Liver (tissue), 3 donors: Measurements from ENCODE around the gene BMP6.

Experiments
- ATF3 ChIP-seq: IDR thresholded peaks from 2 replicates; pipeline ENCODE4 v1.6.1; 2016; ENCODE audit warnings: antibody characterized with exemption
- EGR1 ChIP-seq, 2 donors: IDR thresholded peaks; 2 replicates each; pipeline ENCODE4 v1.6.1; 2016 to 2018; ENCODE audit warnings: antibody characterized with exemption in 2 of 2, low read depth in 2 of 2
- GABPA ChIP-seq, 2 donors: IDR thresholded peaks in 1 of 2; conservative IDR thresholded peaks in 1 of 2; 2 replicates each; pipeline ENCODE4 v1.6.1; 2016; ENCODE audit warnings: antibody characterized with exemption in 2 of 2, mild to moderate bottlenecking in 1 of 2, moderate library complexity in 1 of 2
- REST ChIP-seq: IDR thresholded peaks from 2 replicates; pipeline ENCODE4 v1.6.1; 2016; ENCODE audit warnings: antibody characterized with exemption, mild to moderate bottlenecking
- RXRA ChIP-seq, 2 donors: IDR thresholded peaks; 2 replicates each; pipeline ENCODE4 v1.6.1; 2017 to 2018; ENCODE audit warnings: antibody characterized with exemption in 2 of 2, mild to moderate bottlenecking in 1 of 2
- TF ChIP-seq, protein P1 (sequence below): fragments of 150-350 bp; IDR thresholded peaks from 2 replicates; pipeline ENCODE4 v1.5.1; 2017; ENCODE audit warnings: improper control_type of control experiment, low read depth, low read length; ENCODE audit not compliant: missing input control
- donor health status: healthy.
- donor health status: healthy.

- TF ChIP-seq, protein P1, sequence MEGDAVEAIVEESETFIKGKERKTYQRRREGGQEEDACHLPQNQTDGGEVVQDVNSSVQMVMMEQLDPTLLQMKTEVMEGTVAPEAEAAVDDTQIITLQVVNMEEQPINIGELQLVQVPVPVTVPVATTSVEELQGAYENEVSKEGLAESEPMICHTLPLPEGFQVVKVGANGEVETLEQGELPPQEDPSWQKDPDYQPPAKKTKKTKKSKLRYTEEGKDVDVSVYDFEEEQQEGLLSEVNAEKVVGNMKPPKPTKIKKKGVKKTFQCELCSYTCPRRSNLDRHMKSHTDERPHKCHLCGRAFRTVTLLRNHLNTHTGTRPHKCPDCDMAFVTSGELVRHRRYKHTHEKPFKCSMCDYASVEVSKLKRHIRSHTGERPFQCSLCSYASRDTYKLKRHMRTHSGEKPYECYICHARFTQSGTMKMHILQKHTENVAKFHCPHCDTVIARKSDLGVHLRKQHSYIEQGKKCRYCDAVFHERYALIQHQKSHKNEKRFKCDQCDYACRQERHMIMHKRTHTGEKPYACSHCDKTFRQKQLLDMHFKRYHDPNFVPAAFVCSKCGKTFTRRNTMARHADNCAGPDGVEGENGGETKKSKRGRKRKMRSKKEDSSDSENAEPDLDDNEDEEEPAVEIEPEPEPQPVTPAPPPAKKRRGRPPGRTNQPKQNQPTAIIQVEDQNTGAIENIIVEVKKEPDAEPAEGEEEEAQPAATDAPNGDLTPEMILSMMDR, result no peak
- TF ChIP-seq RXRA (IDR thresholded peaks at IDR 0.05), result no peak
- TF ChIP-seq ATF3, result no peak
- no peak for TF ChIP-seq REST
- no peak for TF ChIP-seq GABPA (IDR thresholded peaks at IDR 0.05 in 1 of 2, conservative IDR thresholded peaks at IDR 0.05 in 1 of 2)
- TF ChIP-seq EGR1 (IDR thresholded peaks at IDR 0.05; ENCODE audit: low read depth in 2 of 2), result no peak
Measured at GRCh38 chr6:7762760-7763159, 36.9 kb downstream of the BMP6 start.
